Fibroblast of pulmonary artery (primary cell): ENCODE data around the gene BMP5.

ENCODE experiments used
- DNase-seq: peaks from one replicate; pipeline ENCODE4 v3.0.0-alpha.2; 2010; ENCODE audit warnings: low read depth
- H3K4me3 ChIP-seq: replicated peaks from 2 replicates; pipeline ENCODE4 v1.5.1; 2011; ENCODE audit warnings: low read depth, mild to moderate bottlenecking, control low read depth, low read length, moderate library complexity
- TF ChIP-seq, protein P1 (sequence below): IDR thresholded peaks from 2 replicates; pipeline ENCODE4 v1.5.1; 2011; ENCODE audit warnings: mild to moderate bottlenecking, control low read depth, low read length, inconsistent platforms; ENCODE audit errors: missing control alignments

BMP5 gene

DNA sequence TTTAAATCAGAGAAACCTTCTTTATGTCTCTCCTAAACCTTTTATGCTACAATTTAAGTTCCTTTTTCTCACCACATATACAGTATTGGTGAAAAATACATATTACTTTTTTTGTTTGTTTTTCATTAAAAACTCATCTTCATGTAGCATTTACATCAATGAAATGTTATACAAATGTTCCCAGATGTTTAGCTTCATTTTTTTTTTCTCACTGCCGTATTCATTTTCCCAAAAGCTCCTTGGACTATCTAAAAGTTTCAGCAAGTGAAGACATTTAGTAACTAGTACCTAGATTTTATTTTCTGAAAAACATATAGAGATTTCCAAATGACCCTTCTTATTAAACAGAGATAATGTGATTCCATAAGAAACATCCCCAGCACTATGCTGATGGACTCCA lies 128.9 kb downstream of the BMP5 start:
- TF ChIP-seq, protein P1, sequence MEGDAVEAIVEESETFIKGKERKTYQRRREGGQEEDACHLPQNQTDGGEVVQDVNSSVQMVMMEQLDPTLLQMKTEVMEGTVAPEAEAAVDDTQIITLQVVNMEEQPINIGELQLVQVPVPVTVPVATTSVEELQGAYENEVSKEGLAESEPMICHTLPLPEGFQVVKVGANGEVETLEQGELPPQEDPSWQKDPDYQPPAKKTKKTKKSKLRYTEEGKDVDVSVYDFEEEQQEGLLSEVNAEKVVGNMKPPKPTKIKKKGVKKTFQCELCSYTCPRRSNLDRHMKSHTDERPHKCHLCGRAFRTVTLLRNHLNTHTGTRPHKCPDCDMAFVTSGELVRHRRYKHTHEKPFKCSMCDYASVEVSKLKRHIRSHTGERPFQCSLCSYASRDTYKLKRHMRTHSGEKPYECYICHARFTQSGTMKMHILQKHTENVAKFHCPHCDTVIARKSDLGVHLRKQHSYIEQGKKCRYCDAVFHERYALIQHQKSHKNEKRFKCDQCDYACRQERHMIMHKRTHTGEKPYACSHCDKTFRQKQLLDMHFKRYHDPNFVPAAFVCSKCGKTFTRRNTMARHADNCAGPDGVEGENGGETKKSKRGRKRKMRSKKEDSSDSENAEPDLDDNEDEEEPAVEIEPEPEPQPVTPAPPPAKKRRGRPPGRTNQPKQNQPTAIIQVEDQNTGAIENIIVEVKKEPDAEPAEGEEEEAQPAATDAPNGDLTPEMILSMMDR = no peak
- no peak overlapping the region for H3K4me3 ChIP-seq

DNA sequence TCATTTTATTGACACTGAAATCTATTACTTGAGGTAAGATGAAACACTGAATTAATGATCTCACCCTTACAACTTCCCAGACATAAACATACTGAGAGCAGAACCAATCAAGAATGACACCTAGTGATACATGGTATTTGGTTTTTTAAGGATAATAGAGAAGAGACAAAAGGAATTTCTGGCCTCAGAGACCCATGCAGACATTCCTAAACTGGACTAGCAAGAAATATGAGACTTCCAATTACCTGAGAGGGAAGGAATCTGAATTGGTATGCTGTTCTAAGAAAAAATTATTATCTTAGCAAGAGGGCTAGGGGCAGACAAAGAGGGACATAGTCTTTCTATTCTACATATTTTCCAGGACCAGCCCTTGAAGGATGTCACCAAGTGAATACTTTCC lies 141.1 kb downstream of the BMP5 start:
- H3K4me3 ChIP-seq = no peak overlapping the region
- no peak for DNase-seq
- TF ChIP-seq, protein P1 = no peak

More for the DNA sequence above, 128.9 kb downstream of the BMP5 start:
- DNase-seq = no peak

DNA sequence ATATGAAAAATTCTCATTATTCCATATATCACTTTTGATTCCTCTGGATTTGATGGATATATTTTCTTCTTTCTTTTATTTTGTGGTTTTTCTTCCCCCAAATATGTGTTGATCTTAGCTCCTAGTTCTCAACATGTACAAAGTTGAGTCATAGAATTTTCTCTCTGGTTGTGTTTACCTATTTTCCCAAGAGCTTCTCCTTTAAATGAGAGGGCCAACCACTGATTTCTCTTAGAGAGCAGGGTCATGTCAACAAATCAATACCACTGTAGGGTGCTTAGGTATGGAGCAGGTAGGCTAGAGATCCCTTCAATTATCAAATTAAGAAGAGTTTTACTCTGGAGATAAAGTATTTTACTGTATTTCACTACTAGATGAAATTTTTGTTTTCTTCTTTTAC lies 145.7 kb downstream of the BMP5 start:
- no peak for DNase-seq
- H3K4me3 ChIP-seq = no peak overlapping the region

DNA sequence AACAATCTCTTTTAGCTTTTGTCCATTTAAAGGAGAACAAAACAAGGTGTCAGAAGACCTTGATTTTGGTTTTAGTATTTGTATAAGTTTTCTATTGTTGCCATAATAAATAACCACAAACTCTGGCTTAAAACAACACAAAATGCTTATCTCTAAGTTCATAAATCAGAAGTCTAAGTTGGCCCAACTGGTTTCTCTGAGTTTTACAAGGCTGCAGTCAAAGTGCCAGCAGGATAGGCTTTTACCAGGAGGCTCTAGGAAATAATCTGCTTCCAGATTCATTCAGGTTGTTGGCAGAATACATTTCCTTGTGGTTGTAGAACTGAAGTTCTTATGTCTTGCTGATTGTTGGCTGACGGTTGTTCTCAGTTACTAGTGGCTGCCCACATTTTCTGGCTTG lies 149.2 kb downstream of the BMP5 start:
- TF ChIP-seq, protein P1 = no peak
- no peak for DNase-seq
- H3K4me3 ChIP-seq = no peak overlapping the region

More for the DNA sequence above, 145.7 kb downstream of the BMP5 start:
- TF ChIP-seq, protein P1 = no peak

DNA sequence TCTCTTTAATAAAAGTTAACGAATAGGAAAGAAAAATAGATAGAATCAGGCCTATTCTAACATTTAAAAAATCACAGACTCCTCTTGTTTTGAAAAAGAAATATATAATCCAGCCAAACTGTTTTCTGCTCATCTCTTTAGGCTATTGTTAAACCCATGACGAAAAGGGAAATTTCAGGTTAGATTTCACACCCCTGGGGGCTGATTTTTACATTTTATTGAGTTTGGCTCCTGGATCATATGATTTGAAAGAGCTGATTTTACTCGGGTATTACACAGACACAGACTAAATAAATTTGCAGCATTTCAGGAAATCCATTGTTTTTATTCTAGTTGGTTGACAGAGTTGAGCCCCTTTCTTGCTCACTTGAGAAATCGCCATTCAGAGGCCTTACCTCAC lies 160.6 kb downstream of the BMP5 start:
- DNase-seq = no peak
- H3K4me3 ChIP-seq = no peak overlapping the region
- TF ChIP-seq, protein P1 = no peak

DNA sequence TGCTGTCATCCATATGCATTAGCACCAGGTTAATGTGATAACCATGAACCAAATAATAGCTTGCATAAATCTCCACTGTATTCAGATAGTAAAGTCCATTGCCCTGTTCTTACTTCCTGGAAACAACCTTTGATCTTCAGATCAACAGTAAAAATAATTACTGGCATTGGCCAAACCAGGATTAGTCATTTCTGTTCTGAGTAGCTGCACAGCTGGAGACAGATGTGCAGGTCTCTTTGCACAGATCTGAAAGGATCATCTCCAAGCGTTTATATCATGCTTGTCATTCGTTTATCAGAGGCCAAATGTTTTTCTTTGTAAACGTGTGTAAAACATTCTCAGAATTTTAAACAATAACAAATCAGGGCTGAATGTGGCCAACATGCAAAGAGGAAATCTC lies 162.0 kb downstream of the BMP5 start:
- DNase-seq = peak; percentile 18
- no peak overlapping the region for H3K4me3 ChIP-seq
- TF ChIP-seq, protein P1 = no peak

DNA sequence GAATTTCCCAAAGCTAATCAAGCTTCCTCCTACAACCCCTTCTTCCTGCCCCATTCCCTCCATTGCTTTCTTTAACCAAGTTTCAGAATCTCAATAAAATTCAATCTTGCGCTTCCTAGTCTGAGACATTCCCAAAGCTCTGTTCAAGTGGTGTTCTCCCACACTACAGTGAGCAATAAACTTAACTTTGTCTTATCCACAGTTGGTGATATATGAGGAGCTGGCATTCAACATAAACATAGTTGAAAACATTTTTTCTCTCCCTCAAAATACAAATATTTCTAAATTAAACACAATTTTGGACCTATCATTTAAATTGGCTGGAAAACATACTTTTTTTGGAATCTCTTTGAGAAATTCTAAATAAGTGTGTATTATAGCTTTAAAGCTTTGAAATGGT lies 166.7 kb downstream of the BMP5 start:
- TF ChIP-seq, protein P1 = no peak
- DNase-seq = no peak
- H3K4me3 ChIP-seq = no peak overlapping the region
